GM19035 (cell line): ENCODE results near the gene MRAP2.
"Not testable (repeated sequence)": the region's sequence is repeated elsewhere in the genome, so short reads cannot be mapped to it uniquely, and the experiment has no call there.

Experiments
- ATAC-seq: cut with Tn5 transposase; IDR thresholded peaks from one replicate; pipeline ENCODE4 v1.9.1; 2021; ENCODE audit not compliant: unreplicated experiment

The MRAP2 gene

DNA sequence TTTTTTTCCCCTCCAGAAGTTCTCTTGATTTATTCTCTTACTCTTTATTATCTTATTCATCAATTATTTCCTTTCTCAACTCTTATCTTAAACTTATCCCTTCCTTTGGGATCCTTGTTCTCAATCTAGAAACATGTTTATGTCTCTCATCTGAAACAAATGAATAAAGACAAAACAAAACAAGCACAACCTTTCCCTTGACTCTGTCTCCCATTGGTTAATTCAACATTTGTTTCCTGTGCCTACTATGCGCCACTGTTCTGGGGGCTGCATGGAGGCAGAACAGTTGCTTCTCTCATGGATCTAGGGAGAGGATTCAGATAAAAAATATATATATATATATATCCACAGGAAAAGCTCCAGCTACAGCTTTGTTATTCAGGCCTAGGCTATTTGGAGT is 5.2 kb upstream of the MRAP2 start:
- ATAC-seq: no peak

DNA sequence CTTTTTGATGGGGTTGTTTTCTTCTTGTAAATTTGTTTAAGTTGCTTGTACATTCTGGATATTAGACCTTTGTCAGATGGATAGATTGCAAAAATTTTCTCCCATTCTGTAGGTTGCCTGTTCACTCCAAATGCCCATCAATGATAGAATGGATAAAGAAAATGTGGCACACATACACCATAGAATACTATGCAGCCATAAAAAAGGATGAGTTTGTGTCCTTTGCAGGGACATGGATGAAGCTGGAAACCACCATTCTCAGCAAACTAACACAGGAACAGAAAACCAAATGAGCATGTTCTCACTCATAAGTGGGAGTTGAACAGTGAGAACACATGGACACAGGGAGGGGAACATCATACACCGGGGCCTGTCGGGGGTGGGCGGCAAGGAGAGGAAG is 1.6 kb upstream of the MRAP2 start:
- not testable (repeated sequence) for ATAC-seq

DNA sequence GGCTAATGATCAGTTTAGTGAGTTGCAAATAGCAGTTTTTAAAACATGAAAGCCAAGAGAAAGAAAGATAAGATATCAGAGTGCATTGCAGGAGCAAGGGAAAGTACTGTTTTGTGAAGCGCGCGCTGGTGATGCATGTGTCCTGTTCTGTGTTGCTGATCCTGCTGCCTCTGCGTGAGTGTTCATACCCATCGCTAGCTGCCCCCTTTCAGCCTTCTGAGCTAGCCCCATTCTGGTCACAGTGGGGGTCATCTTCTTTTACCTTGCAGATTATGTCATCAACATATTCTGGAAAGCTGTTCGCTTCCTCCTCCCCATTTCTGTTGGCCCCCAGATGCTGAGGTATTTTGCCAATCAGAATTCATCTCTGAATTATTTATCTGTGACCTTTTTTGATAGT is 1.9 kb downstream of the MRAP2 start:
- ATAC-seq: no peak

DNA sequence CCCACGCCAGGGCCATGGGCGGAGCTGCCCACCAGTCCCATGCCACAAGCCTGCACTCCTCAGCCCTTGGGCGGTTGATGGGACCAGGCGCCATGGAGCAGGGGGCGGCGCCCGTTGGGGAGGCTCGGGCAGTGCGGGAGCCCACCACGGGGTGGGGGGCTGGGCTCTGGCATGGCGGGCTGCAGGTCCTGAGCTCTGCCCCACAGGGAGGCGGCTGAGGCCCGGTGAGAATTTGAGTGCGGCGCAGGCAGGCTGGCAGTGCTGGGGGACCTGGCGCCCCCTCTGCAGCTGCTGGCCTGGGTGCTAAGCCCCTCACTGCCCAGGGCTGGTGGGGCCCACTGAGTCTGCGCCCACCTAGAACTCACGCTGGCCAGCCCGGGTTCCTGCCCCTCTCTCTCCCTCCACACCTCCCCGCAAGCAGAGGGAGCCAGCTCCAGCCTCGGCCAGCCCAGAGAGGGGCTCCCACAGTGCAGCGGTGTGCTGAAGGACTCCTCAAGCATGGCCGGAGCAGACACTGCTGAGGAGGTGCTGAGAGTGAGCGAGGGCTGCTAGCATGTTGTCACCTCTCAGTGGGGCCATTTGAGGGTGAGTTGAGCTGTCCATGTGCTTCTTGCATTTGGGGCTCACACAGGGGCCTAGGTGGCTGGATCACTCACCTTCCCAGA is 4.0 kb downstream of the MRAP2 start:
- ATAC-seq: no peak

DNA sequence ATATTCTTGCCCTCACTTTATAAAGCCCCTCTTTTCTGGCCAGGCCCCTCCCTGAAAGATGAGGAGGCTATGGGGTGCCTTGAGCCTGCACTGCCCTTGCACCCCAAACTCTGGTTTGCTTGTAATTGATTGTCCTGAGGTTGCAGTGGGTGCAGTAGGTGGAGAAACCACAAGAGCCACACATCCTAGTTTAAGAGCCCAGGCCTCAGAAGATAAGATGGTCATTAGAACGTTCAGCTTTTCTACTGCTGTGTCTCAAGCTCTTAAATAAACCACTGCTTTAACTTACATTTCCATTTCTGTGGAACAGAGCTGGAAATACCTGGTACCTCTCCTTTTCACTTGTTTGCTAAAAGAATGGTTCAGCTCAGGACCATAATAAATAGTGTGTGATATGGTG is 9.0 kb downstream of the MRAP2 start:
- no peak for ATAC-seq

DNA sequence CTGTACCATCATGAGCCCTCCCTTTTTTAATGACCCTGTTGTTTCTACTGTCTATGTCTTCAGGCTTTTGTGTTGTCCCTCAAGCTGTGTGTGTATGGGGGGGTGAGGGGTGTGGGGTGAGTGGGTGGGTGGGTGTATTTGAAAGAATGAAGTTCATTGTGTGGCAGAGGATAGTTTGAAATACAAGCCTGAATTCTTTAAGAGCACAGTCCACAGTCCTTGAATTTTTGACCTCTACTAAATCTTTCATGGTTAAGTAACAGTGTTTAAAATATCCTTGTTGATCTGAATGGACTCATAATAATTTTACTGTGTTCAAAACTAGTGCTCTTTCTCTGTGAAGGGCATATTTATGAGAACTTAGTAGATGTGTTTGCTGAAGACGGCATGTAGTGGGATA is 10.0 kb downstream of the MRAP2 start:
- no peak for ATAC-seq

DNA sequence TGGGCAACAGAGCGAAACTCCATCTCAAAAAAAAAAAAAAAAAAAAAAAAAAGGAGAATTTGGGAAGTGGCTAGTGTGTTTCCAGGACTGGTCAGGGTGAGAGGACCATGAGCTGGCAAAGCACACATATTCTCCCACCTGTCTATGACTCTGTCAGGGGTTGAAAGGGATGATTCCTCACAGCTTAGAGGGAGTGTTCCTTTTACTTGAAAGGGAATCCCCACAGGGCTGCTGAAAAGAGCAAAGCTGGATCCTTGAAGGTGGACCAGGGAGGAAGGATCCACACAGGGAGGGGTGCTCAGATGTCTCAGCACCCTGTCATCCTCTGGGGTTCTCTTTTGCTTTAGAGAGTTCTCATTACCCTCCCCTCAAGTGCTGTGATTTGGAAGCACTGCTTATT is 13.2 kb downstream of the MRAP2 start:
- no peak for ATAC-seq

DNA sequence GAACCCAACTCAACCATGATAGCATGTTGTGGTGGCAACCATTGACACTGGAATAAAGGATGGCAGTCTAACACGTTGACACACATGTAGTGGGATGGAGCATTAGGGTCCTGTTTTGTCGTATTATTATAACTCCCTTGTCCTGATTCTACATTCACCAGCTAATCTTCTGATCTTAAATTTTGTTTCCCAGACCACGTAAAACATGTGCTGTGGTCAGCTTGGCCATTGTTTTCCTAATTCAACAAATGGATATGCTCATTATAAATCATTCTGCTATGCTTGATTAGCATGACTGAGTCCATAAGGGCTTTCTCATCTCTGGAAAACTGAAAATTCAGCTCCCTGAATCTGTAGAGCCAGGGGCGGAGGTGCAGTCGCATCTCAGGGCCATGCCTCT is 15.0 kb downstream of the MRAP2 start:
- no peak for ATAC-seq

DNA sequence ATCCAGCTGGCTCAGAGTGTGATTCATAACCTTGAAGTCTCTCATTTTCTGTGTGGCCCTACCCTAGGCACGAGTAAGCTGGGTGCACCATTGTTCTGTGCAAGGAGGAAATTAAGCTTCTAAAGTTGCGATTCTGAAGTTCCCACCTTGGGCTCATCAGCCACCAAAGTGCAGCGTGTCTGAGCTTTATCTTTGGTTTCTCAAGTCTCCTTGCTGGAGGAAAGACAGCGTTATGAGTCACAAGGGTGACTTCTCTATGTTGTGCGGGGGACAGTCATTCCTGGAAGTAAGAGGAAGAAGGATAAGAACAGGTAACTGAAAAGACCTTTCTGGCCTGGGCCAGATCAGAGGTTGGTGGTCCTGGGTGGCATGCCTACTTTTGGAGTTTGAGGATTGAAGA is 16.8 kb downstream of the MRAP2 start:
- no peak for ATAC-seq

DNA sequence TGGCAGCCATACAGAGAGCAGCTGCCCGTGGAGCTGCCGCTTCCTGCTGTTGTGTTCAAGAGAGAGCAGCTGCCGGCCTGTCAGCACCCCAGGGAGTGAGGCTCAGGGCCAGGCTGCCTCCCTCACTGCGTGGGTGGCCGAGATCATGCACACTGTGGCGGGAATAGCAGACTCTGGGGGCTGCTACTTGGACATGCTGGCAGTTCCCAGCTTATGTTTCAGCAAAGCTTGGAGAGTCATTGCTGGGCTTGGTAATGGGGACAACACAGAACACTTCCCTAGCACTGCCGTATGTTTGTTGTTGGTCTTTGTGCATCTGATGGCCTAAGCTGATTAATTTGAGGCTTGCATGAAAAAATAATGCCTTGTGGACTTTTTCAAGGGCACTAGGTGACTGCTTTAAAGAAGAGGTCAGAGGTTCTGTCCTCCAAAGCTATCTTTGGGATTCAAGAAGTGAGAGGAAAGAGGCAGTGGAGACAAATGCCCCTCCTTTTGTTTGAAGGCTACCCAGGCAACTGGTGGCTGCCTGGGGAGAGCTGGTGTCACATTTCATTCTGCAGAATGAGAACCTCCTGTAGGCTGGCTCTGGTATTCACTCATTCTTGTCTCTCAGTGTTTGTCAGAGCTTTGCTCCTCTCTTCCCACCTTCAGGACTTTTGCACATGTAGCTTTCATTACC is 18.8 kb downstream of the MRAP2 start:
- no peak for ATAC-seq

DNA sequence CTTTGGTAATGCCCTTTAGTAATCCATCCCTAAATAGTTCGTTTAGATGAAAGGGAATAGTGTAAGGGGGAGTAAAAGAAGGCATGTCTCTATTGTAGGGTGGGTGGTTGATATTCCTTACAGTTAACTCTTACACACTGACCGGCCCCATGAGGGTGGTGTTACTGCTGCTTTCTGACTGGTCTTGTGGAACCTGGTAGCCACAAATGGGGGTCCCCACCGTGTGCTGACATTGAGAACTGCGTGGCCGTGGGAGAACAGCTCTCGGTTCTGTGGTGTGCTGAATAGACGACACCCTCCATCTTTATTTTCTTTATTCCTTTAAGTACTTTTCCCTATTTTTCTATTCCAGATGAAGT is 19.3 kb downstream of the MRAP2 start:
- ATAC-seq: no peak

DNA sequence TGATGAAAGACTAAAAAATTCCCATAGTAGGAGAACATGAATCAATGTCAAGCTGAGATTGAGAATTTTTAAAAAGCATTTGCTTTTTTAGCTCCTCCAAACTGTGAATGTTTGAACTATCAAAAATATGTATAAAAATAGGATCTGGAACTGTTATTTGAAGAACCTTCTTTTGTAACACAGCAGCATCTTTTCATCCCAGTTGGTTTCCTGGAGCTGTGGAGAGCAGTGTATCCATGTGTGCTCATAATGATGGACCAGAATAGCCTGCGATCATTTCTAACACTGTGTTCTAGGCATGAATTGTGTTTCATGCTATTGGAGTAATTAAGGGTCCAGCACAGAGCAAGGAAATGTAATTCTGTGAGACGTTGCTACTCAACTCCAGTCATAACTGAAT is 22.1 kb downstream of the MRAP2 start:
- no peak for ATAC-seq

DNA sequence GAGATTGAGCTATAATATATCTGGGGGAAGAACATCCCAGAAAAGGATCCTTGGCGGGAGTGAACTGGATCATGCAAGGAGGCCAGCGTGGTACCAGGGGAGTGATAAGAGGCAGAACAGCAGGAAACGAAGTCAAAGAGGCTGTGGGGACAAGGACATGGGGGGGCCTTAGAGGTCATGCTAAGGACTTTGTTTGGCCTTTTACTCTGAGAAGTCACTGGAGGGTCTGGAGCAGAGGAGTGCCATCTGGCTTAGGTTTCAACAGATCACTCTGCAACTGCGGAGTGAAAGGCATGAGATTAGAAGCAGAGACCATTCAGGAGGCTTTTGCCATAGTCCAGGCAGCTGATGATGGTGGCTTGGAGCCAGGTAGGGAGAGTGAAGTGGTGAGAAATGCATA is 24.3 kb downstream of the MRAP2 start:
- ATAC-seq: no peak

DNA sequence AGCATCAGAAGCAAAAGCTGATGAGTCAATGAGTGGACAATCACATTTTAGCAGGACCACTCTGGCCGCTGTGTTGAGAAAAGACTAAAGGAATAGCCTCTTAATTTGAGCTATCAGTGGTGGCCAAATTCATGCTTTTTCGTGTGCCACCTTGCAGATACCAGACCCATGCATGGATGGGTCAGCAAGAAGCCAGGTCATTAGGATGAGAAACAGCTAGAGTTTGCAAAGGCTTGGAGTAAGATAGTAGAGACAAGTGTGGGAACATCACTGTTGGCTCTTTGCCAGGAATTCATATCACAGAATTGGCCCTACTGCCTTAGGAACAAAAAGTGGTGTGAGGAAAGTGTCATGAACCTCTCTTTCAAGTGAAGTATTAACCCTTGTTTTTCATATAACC is 25.5 kb downstream of the MRAP2 start:
- ATAC-seq: no peak

DNA sequence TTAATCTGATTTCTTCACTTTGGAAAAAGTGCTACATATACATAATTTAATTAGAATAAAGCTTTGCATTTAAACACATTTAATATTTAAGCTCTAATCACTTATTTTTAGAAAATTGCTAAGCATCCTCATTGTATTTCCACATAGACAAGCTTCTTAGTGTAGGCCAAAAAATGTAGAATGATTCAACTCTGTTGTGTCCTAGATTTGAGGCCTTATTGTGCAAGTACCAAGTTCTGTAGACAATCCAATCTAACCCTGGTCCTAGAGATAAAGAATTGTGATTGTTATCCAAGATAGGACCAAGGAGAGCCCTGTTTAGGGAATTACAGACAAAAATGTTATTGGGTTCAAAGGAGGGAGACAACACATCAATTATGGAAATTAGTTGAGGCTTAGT is 27.6 kb downstream of the MRAP2 start:
- no peak for ATAC-seq

DNA sequence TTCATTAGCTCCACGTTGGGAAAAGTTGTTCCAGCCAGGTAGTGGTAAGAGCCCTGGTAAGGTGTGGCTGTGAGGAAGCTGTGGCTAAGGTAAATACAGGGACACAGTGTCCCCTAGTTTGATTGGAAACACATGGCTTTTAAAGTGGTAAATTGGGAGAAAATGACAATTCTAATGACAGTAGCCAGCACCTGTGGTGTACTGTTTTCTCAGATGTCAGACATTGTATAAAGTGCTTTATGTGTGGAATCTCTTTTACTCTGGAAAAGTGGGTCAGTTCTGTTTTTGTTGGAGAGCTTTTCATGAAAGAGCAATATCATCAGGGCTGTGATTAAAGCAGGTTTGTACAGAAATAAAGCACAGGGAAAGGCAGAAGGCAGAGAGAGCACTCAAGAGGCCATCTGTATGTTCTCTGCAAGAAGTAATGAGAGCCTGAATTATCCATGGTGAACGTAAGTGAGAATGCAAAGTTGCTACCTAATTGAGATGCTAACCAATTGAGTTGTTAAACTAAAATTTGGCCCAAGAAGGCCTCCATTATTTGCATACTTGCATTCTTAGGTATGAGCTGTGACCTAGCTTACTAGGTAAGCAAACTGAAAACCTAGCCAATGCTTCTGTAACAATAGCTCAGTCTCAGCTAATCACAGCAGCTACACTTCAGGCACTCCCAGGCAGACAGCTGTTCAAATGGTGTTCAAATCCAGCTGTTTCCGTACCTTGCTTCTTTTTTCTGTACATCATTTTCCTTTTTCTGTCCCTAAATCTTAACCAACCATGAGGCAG is 28.2 kb downstream of the MRAP2 start:
- ATAC-seq: no peak

DNA sequence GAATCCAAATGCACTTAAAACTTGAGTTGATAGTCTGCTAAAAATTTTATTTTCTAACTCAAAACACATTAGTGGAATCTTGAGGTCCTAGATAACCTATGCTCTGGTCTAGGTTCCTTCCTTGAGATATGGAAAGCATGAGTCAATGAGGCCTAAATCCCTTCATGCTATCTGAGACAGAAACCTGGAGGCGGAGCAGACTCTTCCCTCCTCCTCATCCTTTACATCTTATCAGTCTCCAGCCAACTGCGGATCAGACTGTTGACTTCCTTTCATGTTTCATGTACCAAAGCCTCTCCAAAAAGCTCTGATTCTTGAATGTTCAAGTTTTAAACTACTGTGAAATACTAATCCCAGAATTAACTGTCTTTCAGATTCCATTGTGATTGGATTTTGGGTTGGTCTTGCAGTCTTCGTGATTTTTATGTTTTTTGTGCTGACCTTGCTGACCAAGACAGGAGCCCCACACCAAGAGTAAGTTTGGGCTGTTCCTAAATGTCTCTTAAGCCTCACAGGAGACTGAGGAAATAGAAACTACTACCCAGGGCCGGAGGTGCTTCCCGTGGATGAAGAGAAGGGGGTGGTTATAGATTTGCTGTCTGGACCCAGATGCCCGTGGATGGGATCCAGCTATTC is 29.1 kb downstream of the MRAP2 start:
- no peak for ATAC-seq

DNA sequence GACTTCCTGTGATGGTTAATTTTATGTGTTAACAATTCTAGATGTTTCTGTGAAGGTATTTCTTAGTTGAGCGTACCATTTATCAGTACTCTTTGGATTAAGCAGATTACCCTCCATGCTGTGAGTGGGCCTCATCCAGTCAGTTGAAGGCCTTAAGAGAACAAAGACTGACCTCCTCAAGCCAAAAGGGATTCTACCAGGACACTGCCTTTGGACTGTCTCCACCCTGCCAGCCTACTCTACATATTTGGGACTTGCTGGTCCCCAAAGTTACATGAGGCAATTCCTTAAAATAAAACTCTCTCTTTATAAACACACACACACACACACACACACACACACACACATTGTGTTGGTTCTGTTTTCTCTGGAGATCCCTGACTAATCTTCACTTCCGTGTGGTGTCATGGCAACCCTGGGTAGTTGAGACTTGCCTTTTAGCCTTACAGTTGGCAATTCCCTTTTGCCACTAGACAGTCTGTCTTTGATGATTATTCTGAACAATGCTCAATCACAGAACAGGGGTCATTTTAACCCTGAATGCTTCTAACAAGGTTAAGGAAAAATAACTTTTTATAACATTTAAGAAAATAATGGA is 32.2 kb downstream of the MRAP2 start:
- ATAC-seq: no peak

DNA sequence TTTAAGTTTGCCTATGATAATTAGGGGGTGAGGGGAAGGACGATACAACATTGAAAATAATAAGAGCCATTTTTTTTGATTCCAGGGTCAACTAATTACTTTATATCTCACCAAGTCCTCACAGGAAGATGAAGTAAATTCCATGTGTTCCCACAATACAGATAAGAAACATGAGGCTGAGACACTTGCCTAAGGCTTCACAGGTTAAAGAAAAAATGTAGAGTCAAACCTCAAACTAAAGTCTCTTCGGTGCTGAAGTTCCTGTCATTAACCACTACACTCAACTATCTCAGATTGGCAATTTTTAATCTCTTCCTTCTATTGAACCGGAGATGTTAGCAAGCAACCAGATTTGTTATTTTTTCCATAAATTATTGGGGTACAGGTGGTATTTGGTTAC is 33.0 kb downstream of the MRAP2 start:
- ATAC-seq: no peak

DNA sequence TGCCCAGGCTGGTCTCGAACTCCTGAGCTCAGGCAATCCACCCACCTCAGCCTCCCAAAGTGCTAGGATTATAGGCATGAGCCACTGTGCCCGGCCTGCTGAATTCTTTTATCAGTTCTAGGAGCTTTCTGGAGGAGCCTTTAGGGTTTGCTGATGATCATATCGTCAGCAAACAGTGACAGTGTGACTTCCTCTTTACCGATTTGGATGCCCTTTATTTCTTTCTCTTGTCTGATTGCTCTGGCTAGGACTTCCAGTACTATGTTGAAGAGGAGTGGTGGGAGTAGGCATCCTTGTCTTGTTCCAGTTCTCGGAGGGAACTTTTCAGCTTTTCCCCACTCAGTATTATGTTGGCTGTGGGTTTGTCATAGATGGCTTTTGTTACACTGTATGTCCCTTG is 35.3 kb downstream of the MRAP2 start:
- not testable (repeated sequence) for ATAC-seq

DNA sequence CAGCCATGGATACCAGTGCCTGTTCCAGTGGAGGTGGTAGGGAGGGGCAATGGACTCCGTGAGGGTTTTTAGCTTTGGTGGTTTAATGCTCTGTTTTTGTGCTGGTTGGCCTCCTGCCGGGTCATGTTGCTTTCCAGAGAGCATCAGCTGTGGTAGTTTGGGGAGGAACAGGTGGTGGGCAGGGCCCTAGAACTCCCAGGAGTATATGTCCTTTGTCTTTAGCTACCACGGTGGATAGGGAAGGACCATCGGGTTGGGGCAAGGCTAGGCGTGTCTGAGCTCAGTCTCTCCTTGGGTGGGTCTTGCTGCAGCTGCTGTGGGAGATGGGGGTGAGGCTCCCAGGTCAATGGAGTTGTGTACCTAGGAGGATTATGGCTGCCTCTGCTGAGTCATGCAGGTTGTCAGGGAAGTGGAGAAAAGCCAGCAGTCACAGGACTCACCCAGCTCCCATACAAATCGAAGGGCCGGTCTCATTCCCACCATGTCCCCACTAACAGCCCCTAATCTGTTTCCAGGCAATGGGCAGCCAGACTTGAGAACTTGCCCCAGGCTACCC is 38.9 kb downstream of the MRAP2 start:
- no peak for ATAC-seq
